ENCODE measurements around the gene PDXP.
"Not testable (repeated sequence)": the region's sequence is repeated elsewhere in the genome, so short reads cannot be mapped to it uniquely, and the experiment has no call there.

Gene PDXP

GRCh38 chr22:37640591-37641560 is 17.6 kb upstream of the PDXP start:
- no peaks in the 10 kb centered on the region for H3K9me3 Mint-ChIP-seq
- CTCF ChIA-PET: interaction anchor here (0.6 to 28.2 kb wide), 10 partner anchors 8 to 239 kb away, joined by 3 to 506 read pairs (median 8); partner anchors contain the start of genes GGA1, LGALS1, NOL12 and PDXP

DNA sequence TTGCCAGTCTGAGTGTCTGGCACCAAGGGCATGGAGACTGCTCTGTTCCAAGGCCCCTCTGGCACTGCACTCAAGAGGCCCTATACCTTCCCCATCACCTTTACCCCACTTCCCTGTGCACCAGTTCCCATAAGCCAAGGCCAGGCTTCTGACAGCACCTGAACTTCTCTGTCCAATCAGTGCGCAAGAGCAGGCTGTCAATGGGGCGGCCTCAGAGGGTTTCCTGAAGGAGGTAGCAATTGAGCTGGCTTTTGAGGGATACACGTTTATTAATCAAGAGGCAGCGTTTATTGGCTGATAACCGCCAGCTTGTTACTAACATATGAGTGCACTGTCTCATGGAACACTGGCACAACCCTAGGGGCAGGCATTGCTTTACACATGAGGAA is 17.0 kb upstream of the PDXP start:
- CTCF ChIA-PET: interaction anchor here (0.8 to 28.2 kb wide), 9 partner anchors 9 to 35 kb away, joined by 3 to 506 read pairs (median 10); partner anchors contain the start of genes GGA1, LGALS1, NOL12 and PDXP
- Mint-ChIP-seq H3K27me3 (no peaks in the 10 kb centered on the region), H3K36me3 (peaks cover 40% of the 10 kb centered on the region), H3K4me1 (peaks cover 58% of the 10 kb centered on the region), H3K4me3 (peak overlapping the region; percentile 99), H3K9me3 (no peaks in the 10 kb centered on the region), H3K27ac (peak overlapping the region; percentile 70)
- DNase-seq: no peak

More at GRCh38 chr22:37640591-37641560, 17.6 kb upstream of the PDXP start:
- Mint-ChIP-seq H3K27ac (peak overlapping the region; percentile 98), H3K4me1 (peaks cover 65% of the 10 kb centered on the region), H3K4me3 (peak overlapping the region; percentile 99), H3K36me3 (peaks cover 38% of the 10 kb centered on the region), H3K27me3 (no peaks in the 10 kb centered on the region)
- peak; percentile 47 for DNase-seq

GRCh38 chr22:37643225-37643847 is 15.2 kb upstream of the PDXP start:
- H3K9me3 Mint-ChIP-seq: no peaks in the 10 kb centered on the region
- DNase-seq: peak; percentile 93
- H3K4me3 Mint-ChIP-seq: peak overlapping the region; percentile 49
- H3K27me3 Mint-ChIP-seq: no peaks in the 10 kb centered on the region
- peaks cover 50% of the 10 kb centered on the region for H3K36me3 Mint-ChIP-seq
- H3K4me1 Mint-ChIP-seq: peaks cover 40% of the 10 kb centered on the region
- peak overlapping the region; percentile 83 for H3K27ac Mint-ChIP-seq
- CTCF ChIA-PET: interaction anchor here (0.7 to 28.2 kb wide), 24 partner anchors 9 to 172 kb away, joined by 3 to 506 read pairs (median 6); partner anchors contain the start of genes GCAT, GGA1, LGALS1 and NOL12

- Mint-ChIP-seq H3K9me3 (no peaks in the 10 kb centered on the region), H3K27me3 (no peaks in the 10 kb centered on the region), H3K4me1 (peaks cover 20% of the 10 kb centered on the region), H3K27ac (no peak overlapping the region), H3K36me3 (peaks cover 61% of the 10 kb centered on the region), H3K4me3 (no peak overlapping the region)
- DNase-seq: no peak
- CTCF ChIA-PET: interaction anchor here (0.8 to 2.0 kb wide), 2 partner anchors 10 to 34 kb away, joined by 3 to 5 read pairs; no protein-coding TSS in a partner anchor
These were observed 11.2 kb upstream of the PDXP start for GRCh38 chr22:37647317-37647716.

GRCh38 chr22:37647928-37648327 is 10.6 kb upstream of the PDXP start:
- CTCF ChIA-PET: interaction anchor here (0.8 to 2.0 kb wide), 3 partner anchors 10 to 33 kb away, joined by 3 to 5 read pairs (median 4); partner anchors contain the start of gene LGALS1
- H3K36me3 Mint-ChIP-seq: peaks cover 60% of the 10 kb centered on the region
- DNase-seq: no peak
- H3K4me3 Mint-ChIP-seq: no peak overlapping the region
- H3K4me1 Mint-ChIP-seq: peaks cover 14% of the 10 kb centered on the region
- no peak overlapping the region for H3K27ac Mint-ChIP-seq
- H3K27me3 Mint-ChIP-seq: no peaks in the 10 kb centered on the region
- no peaks in the 10 kb centered on the region for H3K9me3 Mint-ChIP-seq

DNA sequence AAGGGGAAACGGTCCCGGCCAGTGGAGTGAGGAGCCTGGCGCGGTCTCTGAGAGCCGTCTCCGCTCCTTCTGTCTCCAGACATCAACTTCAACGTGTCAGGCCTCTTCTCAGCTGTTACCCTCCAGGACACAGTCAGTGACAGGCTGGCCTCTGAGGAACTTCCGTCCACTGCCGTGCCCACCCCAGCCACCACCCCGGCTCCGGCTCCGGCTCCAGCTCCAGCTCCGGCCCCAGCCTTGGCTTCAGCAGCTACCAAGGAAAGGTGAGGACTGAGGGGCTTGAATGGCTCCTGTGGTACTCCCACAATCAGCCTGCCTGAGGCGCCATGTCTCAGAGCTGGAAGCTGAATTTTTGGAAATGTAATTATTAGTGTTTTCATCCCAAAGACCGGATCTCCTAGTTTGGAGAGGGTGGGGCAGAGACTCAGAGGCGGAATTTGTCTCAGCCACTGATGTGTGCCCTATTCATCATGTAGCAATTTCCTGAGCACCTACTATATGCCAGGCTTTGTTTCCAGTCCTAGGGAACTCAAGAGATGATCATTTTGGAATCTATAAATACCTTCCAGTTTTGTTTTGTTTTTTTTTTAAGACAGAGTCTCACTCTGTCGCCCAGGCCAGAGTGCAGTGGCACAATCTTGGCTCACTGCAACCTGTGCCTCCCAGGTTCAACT is 7.9 kb upstream of the PDXP start:
- CTCF ChIA-PET: interaction anchor here (1.0 kb wide), 2 partner anchors 9 to 11 kb away, joined by 3 read pairs; partner anchors contain the start of gene SH3BP1
- no peak overlapping the region for H3K4me3 Mint-ChIP-seq

GRCh38 chr22:37654563-37655251 is 3.8 kb upstream of the PDXP start:
- Mint-ChIP-seq H3K4me3 (no peak overlapping the region), H3K27ac (no peak overlapping the region), H3K36me3 (peaks cover 31% of the 10 kb centered on the region), H3K4me1 (peaks cover 16% of the 10 kb centered on the region), H3K9me3 (no peaks in the 10 kb centered on the region), H3K27me3 (no peaks in the 10 kb centered on the region)
- DNase-seq: no peak
- CTCF ChIA-PET: interaction anchor here (1.4 kb wide), 1 partner anchor 12 kb away, joined by 4 read pairs; no protein-coding TSS in a partner anchor

More for the DNA sequence above, 7.9 kb upstream of the PDXP start:
- Mint-ChIP-seq H3K4me1 (peaks cover 2% of the 10 kb centered on the region), H3K9me3 (no peaks in the 10 kb centered on the region), H3K27ac (no peak overlapping the region), H3K27me3 (no peaks in the 10 kb centered on the region), H3K36me3 (peaks cover 51% of the 10 kb centered on the region)
- no peak for DNase-seq

GRCh38 chr22:37655252-37655563 is 3.3 kb upstream of the PDXP start:
- Mint-ChIP-seq H3K27ac (no peak overlapping the region), H3K36me3 (peaks cover 26% of the 10 kb centered on the region), H3K27me3 (no peaks in the 10 kb centered on the region), H3K4me1 (peaks cover 19% of the 10 kb centered on the region), H3K4me3 (no peak overlapping the region), H3K9me3 (no peaks in the 10 kb centered on the region)
- DNase-seq: no peak
- CTCF ChIA-PET: interaction anchor here (1.4 kb wide), 1 partner anchor 12 kb away, joined by 4 read pairs; no protein-coding TSS in a partner anchor

DNA sequence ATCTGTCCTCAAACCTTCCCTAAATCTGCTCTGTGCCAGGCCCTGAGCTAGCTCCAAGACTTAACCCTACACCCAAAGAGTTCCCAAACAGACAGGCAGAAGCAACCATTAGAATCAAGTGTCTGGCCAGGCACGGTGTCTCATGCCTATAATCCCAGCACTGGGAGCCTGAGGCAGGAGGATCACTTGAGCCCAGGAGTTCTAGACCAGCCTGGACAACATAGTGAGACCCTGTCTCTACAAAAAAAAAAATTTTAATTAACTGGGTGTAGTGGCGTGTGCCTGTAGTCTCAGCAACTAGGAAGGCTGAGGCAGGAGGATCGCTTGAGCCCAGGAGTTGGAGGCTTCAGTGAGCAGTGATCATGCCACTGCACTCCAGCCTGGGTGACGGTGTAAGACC is 1.9 kb upstream of the PDXP start:
- H3K4me3 Mint-ChIP-seq, H3K9me3 Mint-ChIP-seq, H3K27me3 Mint-ChIP-seq, DNase-seq: not testable (repeated sequence)
- H3K36me3 Mint-ChIP-seq: peaks cover 21% of the 10 kb centered on the region
- H3K4me1 Mint-ChIP-seq: peaks cover 33% of the 10 kb centered on the region
- CTCF ChIA-PET: interaction anchor here (1.0 to 7.7 kb wide), 3 partner anchors 13 to 33 kb away, joined by 3 to 83 read pairs (median 3); no protein-coding TSS in a partner anchor
- H3K27ac Mint-ChIP-seq: peak overlapping the region; percentile 60

- peak overlapping the region; percentile 90 for H3K27ac Mint-ChIP-seq
- DNase-seq: no peak
- H3K4me3 Mint-ChIP-seq: peak overlapping the region; percentile 77
- no peaks in the 10 kb centered on the region for H3K9me3 Mint-ChIP-seq
- peaks cover 40% of the 10 kb centered on the region for H3K4me1 Mint-ChIP-seq
- CTCF ChIA-PET: interaction anchor here (0.6 to 7.7 kb wide), 13 partner anchors 9 to 48 kb away, joined by 3 to 83 read pairs (median 6); partner anchors contain the start of gene LGALS1
- no peaks in the 10 kb centered on the region for H3K27me3 Mint-ChIP-seq
- H3K36me3 Mint-ChIP-seq: peaks cover 22% of the 10 kb centered on the region
These were observed 862 bp upstream of the PDXP start for GRCh38 chr22:37657590-37658132.

DNA sequence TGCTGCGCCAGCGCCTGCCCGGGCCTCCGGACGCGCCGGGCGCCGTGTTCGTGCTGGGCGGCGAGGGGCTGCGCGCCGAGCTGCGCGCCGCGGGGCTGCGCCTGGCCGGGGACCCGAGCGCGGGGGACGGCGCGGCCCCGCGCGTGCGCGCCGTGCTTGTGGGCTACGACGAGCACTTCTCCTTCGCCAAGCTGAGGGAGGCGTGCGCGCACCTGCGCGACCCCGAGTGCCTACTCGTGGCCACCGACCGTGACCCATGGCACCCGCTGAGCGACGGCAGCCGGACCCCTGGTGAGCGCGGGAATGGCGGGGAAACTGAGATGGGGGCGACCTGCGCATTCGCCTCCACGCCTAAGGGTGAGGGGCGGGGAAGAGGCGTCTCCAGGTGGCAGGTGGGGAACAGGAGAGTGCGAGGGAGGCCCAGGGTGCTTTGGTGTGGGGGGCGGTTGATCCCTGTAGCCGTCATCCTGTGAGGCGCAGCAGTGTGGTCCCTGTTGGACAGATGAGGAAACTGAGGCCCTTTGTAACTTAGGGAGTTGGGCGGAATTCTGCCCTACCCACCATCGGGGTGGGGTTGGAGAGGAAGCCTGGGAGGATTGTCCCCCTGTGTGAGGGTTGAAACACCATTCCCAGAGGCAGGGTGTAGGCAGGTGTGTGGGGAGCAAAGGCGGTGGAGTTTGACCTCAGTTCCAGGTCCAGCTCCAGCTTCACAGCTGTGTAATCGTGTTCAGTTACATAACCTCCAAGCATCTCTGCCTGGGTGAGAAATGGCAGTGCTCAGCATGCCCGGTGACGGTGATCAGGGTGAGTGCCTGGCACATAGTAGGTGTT is 758 bp downstream of the PDXP start:
- Mint-ChIP-seq H3K4me1 (peaks cover 40% of the 10 kb centered on the region), H3K27ac (peak overlapping the region; percentile 73), H3K27me3 (no peaks in the 10 kb centered on the region), H3K4me3 (peak overlapping the region; percentile 81), H3K36me3 (peaks cover 14% of the 10 kb centered on the region), H3K9me3 (no peaks in the 10 kb centered on the region)
- DNase-seq: peak; percentile 55
- CTCF ChIA-PET: interaction anchor here (1.0 to 7.7 kb wide), 8 partner anchors 11 to 34 kb away, joined by 3 to 83 read pairs (median 7); partner anchors contain the start of gene LGALS1
